Transverse colon (tissue), 4 donors: ENCODE results near the gene MDFIC2. TPM values are rescaled to one million over a fixed set of nuclear protein-coding genes. Genes with fewer than 3 reads are reported as not detected.

Experiments used
- DNase-seq: peaks from one replicate; pipeline ENCODE4 v3.0.0-alpha.2; 2019
- H3K27ac ChIP-seq, 4 donors: fragments of 200-600 bp; sonication (generic); 2 replicates each; pipeline ENCODE4 v1.5.1; 2016 to 2018; ENCODE audit warnings: inconsistent platforms in 4 of 4
- H3K27me3 ChIP-seq: fragments of 200-600 bp; sonication (generic); 2 replicates; pipeline ENCODE4 v1.5.1; 2017; ENCODE audit warnings: inconsistent platforms
- H3K36me3 ChIP-seq, 4 donors: fragments of 200-600 bp; sonication (generic); 2 replicates each; pipeline ENCODE4 v1.5.1; 2017 to 2019; ENCODE audit warnings: inconsistent platforms in 4 of 4
- H3K4me1 ChIP-seq, 4 donors: fragments of 200-600 bp; sonication (generic); 2 replicates each; pipeline ENCODE4 v1.5.1; 2017 to 2020; ENCODE audit warnings: inconsistent platforms in 4 of 4
- H3K4me3 ChIP-seq, 4 donors: fragments of 200-600 bp; sonication (generic); 1 replicate in 1 of 4; 2 replicates in 3 of 4; pipeline versions ENCODE4 v1.5.1 to v1.6.1; 2017 to 2019; ENCODE audit warnings: inconsistent platforms in 4 of 4
- H3K9me3 ChIP-seq, 2 donors: fragments of 200-600 bp; sonication (generic); 2 replicates each; pipeline ENCODE4 v1.5.1; 2017 to 2019; ENCODE audit warnings: inconsistent platforms in 2 of 2
- CTCF ChIP-seq, 5 experiments: fragments of 200-600 bp in 3 of 5; fragments of 450-650 bp in 2 of 5; sonication (generic) in 3 of 5; IDR thresholded peaks; 1 replicate in 2 of 5; 2 replicates in 3 of 5; pipeline ENCODE4 v1.5.1; 2016 to 2017; ENCODE audit warnings: antibody characterized with exemption in 5 of 5, inconsistent platforms in 3 of 5, mild to moderate bottlenecking in 2 of 5, moderate library complexity in 1 of 5
- EP300 ChIP-seq: sonication (generic); formaldehyde crosslinking; IDR thresholded peaks from one replicate; pipeline ENCODE4 v1.6.1; 2017; ENCODE audit warnings: antibody characterized with exemption, low read depth
- POLR2A ChIP-seq: fragments of 450-650 bp; IDR thresholded peaks from one replicate; pipeline ENCODE4 v1.6.1; 2016; ENCODE audit warnings: antibody characterized with exemption, mild to moderate bottlenecking, moderate library complexity
- POLR2AphosphoS5 ChIP-seq, 3 donors: sonication (generic); formaldehyde crosslinking; IDR thresholded peaks; one replicate each; pipeline ENCODE4 v1.6.1; 2016; ENCODE audit warnings: antibody characterized with exemption in 3 of 3
- WGBS, 2 donors: methylation state at CpG; one replicate each; pipeline ENCODE4 v1.1.5; 2018; ENCODE audit warnings: low coverage in 1 of 2; 5-methylcytosine and 5-hydroxymethylcytosine counted together
- in situ Hi-C, 4 donors: fragments of 200-750 bp; cut with MboI; loops; one replicate each; pipeline versions ENCODE4 v1.15.0 to v1.15.1; 2017; ENCODE audit warnings: low sequenced_read_pairs in 3 of 4, low pct_ligation_motif_present in 1 of 4, low pct_unique_long_range_greater_than_20kb in 1 of 4
- intact Hi-C: fragments of 100-400 bp; cut with DNase I; formaldehyde crosslinking; loops from one replicate; pipeline ENCODE4 v1.15.1; 2023; ENCODE audit warnings: low total_unique reads
- total RNA-seq, 4 donors: library from RNA; depleted of rRNA; stranded (reverse); fragments of >200 nt; gene quantifications; one replicate each; pipeline ENCODE4 v1.1.0, GENCODE V29; 2016

Gene MDFIC2
- total RNA-seq, 4 donors from 2014 or later: not detected

DNA sequence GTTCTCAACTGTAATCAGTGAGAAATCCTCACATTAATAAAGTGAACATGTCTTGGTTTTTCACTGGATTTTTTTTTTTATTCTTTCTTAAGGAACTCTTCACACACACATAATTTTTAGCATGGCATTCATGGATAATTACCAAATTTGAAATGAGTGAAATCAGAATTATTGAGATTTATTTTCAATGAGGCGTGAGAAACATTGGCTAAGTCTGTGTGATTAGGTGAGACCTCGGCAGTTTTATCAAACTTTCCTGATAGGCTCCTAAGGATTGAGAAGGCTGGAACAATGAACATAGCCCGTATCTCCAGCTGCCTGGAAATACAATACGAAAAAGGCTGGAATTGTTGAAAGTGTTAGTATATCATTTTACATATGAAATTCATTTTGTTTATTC lies 35.5 kb downstream of the MDFIC2 start:
- Histone ChIP-seq H3K36me3 (no peaks in the 10 kb centered on the region), H3K9me3 (no peaks in the 10 kb centered on the region), H3K4me3 (no peak overlapping the region), H3K27ac (no peak overlapping the region), H3K27me3 (no peaks in the 10 kb centered on the region), H3K4me1 (peaks cover 0 to 19% (median 1%) of the 10 kb centered on the region in 4 donors)
- in situ Hi-C loops: no loop called here
- DNase-seq: no peak
- WGBS, 2 donors: 52 to 60% methylated on average over 4 of the region's 4 CpGs
- no peak for TF ChIP-seq POLR2AphosphoS5 (IDR thresholded peaks at IDR 0.05)
- TF ChIP-seq EP300: no peak
- TF ChIP-seq CTCF (IDR thresholded peaks at IDR 0.05): no peak
- TF ChIP-seq POLR2A: no peak
- intact Hi-C loops: no loop called here

DNA sequence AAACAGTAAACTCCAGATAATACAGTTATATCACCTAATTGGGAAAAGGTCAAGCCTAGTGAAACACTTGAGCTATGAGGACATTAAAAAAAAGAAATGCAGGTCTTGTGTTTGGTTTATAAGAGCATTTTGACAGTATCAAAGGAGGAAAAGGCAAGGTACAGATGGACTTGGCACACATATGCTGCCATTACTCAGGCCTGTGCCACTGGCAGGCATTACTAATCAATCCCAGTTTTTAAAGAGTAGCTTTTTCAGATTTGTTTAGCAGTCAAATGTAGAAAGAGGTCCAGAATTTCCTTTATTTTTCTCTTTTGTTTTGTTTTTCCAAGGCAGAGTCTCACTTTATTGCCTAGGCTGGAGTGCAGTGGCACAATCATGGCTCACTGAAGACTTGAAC lies 38.9 kb downstream of the MDFIC2 start:
- in situ Hi-C loops (no loop called here), intact Hi-C loops (no loop called here)
- Histone ChIP-seq H3K4me1 (peaks cover 0 to 19% (median 1%) of the 10 kb centered on the region in 4 donors), H3K27me3 (no peaks in the 10 kb centered on the region), H3K4me3 (no peak overlapping the region), H3K36me3 (no peaks in the 10 kb centered on the region), H3K27ac (no peak overlapping the region), H3K9me3 (no peaks in the 10 kb centered on the region)
- TF ChIP-seq CTCF (IDR thresholded peaks at IDR 0.05) (no peak), POLR2AphosphoS5 (IDR thresholded peaks at IDR 0.05) (no peak), EP300 (no peak), POLR2A (no peak)
- no peak for DNase-seq

DNA sequence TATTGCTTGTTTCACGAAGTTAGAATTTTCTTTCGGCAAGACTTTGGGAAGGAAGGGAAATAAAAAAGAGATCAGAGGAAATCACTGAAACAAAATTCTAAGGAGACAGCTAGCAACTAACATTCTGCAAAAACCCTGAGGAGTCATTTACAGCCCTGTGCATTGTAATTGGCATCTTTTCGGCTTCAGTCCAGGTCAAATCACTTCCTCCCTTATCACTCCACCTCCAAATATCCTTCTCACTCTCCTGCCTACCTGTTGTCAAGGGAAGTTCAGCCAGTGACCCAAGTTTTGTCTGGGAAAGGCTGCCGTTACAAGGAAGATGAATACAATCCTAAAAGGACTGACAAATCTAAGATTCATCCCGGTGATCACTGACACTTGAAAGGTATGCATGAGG lies 39.6 kb downstream of the MDFIC2 start:
- Histone ChIP-seq H3K27ac (no peak overlapping the region), H3K27me3 (no peaks in the 10 kb centered on the region), H3K9me3 (no peaks in the 10 kb centered on the region), H3K36me3 (no peaks in the 10 kb centered on the region), H3K4me1 (peaks cover 0 to 19% (median 1%) of the 10 kb centered on the region in 4 donors), H3K4me3 (no peak overlapping the region)
- DNase-seq: no peak
- WGBS, 2 donors: 47 to 65% methylated on average over 5 of the region's 5 CpGs
- intact Hi-C loops: no loop called here
- in situ Hi-C loops: no loop called here
- TF ChIP-seq POLR2A: no peak
- no peak for TF ChIP-seq EP300
- no peak for TF ChIP-seq POLR2AphosphoS5 (IDR thresholded peaks at IDR 0.05)
- TF ChIP-seq CTCF (IDR thresholded peaks at IDR 0.05): no peak

- no peaks in the 10 kb centered on the region for H3K9me3 ChIP-seq
- in situ Hi-C loops: no loop called here
- H3K4me1 ChIP-seq: peaks cover 0 to 8% (median 3%) of the 10 kb centered on the region in 4 donors
- WGBS, 2 donors: 33 to 39% methylated on average over 2 to 3 of the region's 3 CpGs
- TF ChIP-seq POLR2AphosphoS5 (IDR thresholded peaks at IDR 0.05) (peak in 2 of 3 donors; percentile 19), EP300 (no peak)
- DNase-seq: peak; percentile 35
- H3K27me3 ChIP-seq: no peaks in the 10 kb centered on the region
- intact Hi-C loops: no loop called here
- no peak overlapping the region for H3K27ac ChIP-seq
- H3K36me3 ChIP-seq: no peaks in the 10 kb centered on the region
- H3K4me3 ChIP-seq: no peak overlapping the region
Observed at GRCh38 chr3:70264122-70264780, 48.2 kb downstream of the MDFIC2 start.

DNA sequence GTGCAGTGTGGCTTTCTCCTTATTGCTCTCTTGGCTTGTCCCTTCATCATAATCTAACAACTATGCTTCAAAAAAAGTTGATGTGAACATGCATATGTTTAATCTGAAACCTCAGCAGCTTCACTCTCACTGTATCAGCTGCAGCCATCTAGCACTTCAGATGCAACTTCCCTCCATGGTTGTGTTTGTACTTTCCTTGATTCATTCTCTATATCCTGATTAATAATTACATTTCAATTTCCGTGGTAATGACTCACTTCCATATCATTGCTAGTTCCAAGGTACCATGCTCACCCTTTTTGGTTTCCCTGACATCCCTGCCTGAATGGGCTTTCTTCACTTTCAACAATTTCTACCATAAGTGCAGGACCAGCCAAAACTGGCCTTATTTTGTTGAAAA lies 51.2 kb downstream of the MDFIC2 start:
- in situ Hi-C loops: no loop called here
- no peaks in the 10 kb centered on the region for H3K36me3 ChIP-seq
- 63 to 69% methylated on average over 1 of the region's 1 CpG for WGBS, 2 donors
- no peak overlapping the region for H3K27ac ChIP-seq
- TF ChIP-seq POLR2AphosphoS5 (IDR thresholded peaks at IDR 0.05) (no peak), CTCF (IDR thresholded peaks at IDR 0.05) (no peak), POLR2A (no peak), EP300 (no peak)
- intact Hi-C loops: no loop called here
- no peak for DNase-seq
- H3K4me3 ChIP-seq: no peak overlapping the region
- H3K9me3 ChIP-seq: no peaks in the 10 kb centered on the region
- no peaks in the 10 kb centered on the region for H3K27me3 ChIP-seq
- peaks cover 0 to 8% (median 3%) of the 10 kb centered on the region in 4 donors for H3K4me1 ChIP-seq
